ENCODE data around the gene MYLIP.

The MYLIP gene

GRCh38 chr6:16105854-16106253 is 23.0 kb upstream of the MYLIP start:
- peaks cover 22% of the 10 kb centered on the region for H3K4me1 ChIP-seq (ENCODE audit: control insufficient read depth, insufficient read depth, low read length)
- no peak overlapping the region for H3K4me3 ChIP-seq (ENCODE audit: low read depth, low read length)
- H3K27ac ChIP-seq (ENCODE audit: extremely low read depth, low read depth, low read length) = no peak overlapping the region
- H3K9me3 ChIP-seq (ENCODE audit: control insufficient read depth, insufficient read depth, low read depth, low read length) = no peaks in the 10 kb centered on the region
- CTCF ChIA-PET = interaction anchor here (0.7 to 1.2 kb wide), 3 partner anchors 20 to 143 kb away, joined by 3 to 5 read pairs (median 5); no protein-coding TSS in a partner anchor
- H3K36me3 ChIP-seq (ENCODE audit: control insufficient read depth in 2 of 2, insufficient read depth in 1 of 2, low read length in 2 of 2) = no peaks in the 10 kb centered on the region
- no peak for TF ChIP-seq PRDM1 (tag by site-specific recombination; IDR thresholded peaks at IDR 0.05)
- TF ChIP-seq ZNF670 (tag by site-specific recombination; IDR thresholded peaks at IDR 0.05; ENCODE audit: low read depth) = no peak
- no peak for TF ChIP-seq ZSCAN30 (tag by site-specific recombination; IDR thresholded peaks at IDR 0.05)
- TF ChIP-seq HOXC10 (CRISPR knock-in tag; IDR thresholded peaks at IDR 0.05) = no peak
- TF ChIP-seq PRDM6 (tag by site-specific recombination; IDR thresholded peaks at IDR 0.05) = no peak
- TF ChIP-seq ZNF138 (tag by site-specific recombination; IDR thresholded peaks at IDR 0.05; ENCODE audit: borderline replicate concordance) = no peak
- no peak for TF ChIP-seq GLIS1 (tag by site-specific recombination; IDR thresholded peaks at IDR 0.05)
- TF ChIP-seq MEIS1 (CRISPR knock-in tag; IDR thresholded peaks at IDR 0.05; ENCODE audit: borderline replicate concordance) = no peak
- TF ChIP-seq ZNF48 (tag by site-specific recombination; IDR thresholded peaks at IDR 0.05) = no peak
- TF ChIP-seq FEZF1 (tag by site-specific recombination; IDR thresholded peaks at IDR 0.05) = no peak
- no peak for TF ChIP-seq SCRT2 (tag by site-specific recombination; IDR thresholded peaks at IDR 0.05)
- TF ChIP-seq ZNF169 (tag by site-specific recombination; IDR thresholded peaks at IDR 0.05) = no peak
- no peak for TF ChIP-seq ZNF510 (tag by site-specific recombination; IDR thresholded peaks at IDR 0.05; ENCODE audit: insufficient replicate concordance)
- no peak for TF ChIP-seq ZNF175 (tag by site-specific recombination; IDR thresholded peaks at IDR 0.05)
- POLR2A ChIA-PET = interaction anchor here (1.1 to 1.8 kb wide), 2 partner anchors 23 to 80 kb away, joined by 3 to 11 read pairs; partner anchors contain the start of gene MYLIP

- ChIA-PET POLR2A (interaction anchor here (1.1 to 1.8 kb wide), 2 partner anchors 22 to 81 kb away, joined by 3 to 11 read pairs; partner anchors contain the start of gene MYLIP), CTCF (interaction anchor here (0.6 to 1.1 kb wide), 5 partner anchors 10 to 357 kb away, joined by 3 to 5 read pairs (median 3); no protein-coding TSS in a partner anchor)
- no peaks in the 10 kb centered on the region for H3K36me3 ChIP-seq (ENCODE audit: control insufficient read depth in 2 of 2, insufficient read depth in 1 of 2, low read length in 2 of 2)
- TF ChIP-seq ZNF677 (tag by site-specific recombination; IDR thresholded peaks at IDR 0.05) (no peak), ZFP41 (tag by site-specific recombination; IDR thresholded peaks at IDR 0.05; ENCODE audit: borderline replicate concordance) (no peak), ZNF768 (tag by site-specific recombination; IDR thresholded peaks at IDR 0.05) (no peak), TSHZ1 (tag by site-specific recombination; IDR thresholded peaks at IDR 0.05; ENCODE audit: borderline replicate concordance) (no peak), ZNF571 (tag by site-specific recombination; IDR thresholded peaks at IDR 0.05) (no peak), ZNF221 (tag by site-specific recombination; IDR thresholded peaks at IDR 0.05; ENCODE audit: borderline replicate concordance) (no peak), ZNF510 (tag by site-specific recombination; IDR thresholded peaks at IDR 0.05; ENCODE audit: insufficient replicate concordance) (no peak), ZBTB10 (tag by site-specific recombination; IDR thresholded peaks at IDR 0.05) (no peak), ZNF707 (tag by site-specific recombination; IDR thresholded peaks at IDR 0.05) (no peak), ZNF645 (tag by site-specific recombination; IDR thresholded peaks at IDR 0.05) (no peak), ZNF391 (tag by site-specific recombination; IDR thresholded peaks at IDR 0.05; ENCODE audit: borderline replicate concordance, low read depth) (no peak), KLF8 (tag by site-specific recombination; IDR thresholded peaks at IDR 0.05) (no peak), HOXC10 (CRISPR knock-in tag; IDR thresholded peaks at IDR 0.05) (no peak), ZNF416 (tag by site-specific recombination; IDR thresholded peaks at IDR 0.05) (no peak)
Observed at GRCh38 chr6:16106991-16107787, 21.7 kb upstream of the MYLIP start.

More at GRCh38 chr6:16106991-16107787, 21.7 kb upstream of the MYLIP start:
- H3K4me1 ChIP-seq (ENCODE audit: control insufficient read depth, insufficient read depth, low read length) = peaks cover 22% of the 10 kb centered on the region
- H3K27ac ChIP-seq (ENCODE audit: extremely low read depth, low read depth, low read length) = no peak overlapping the region
- no peak overlapping the region for H3K4me3 ChIP-seq (ENCODE audit: low read depth, low read length)
- H3K9me3 ChIP-seq (ENCODE audit: control insufficient read depth, insufficient read depth, low read depth, low read length) = no peaks in the 10 kb centered on the region
